Muscle of back (tissue), 11 donors: ENCODE data around the gene SNHG17. TPM values are rescaled to one million over a fixed set of nuclear protein-coding genes. Genes with fewer than 3 reads are reported as not detected.
"Not testable (repeated sequence)": the region's sequence is repeated elsewhere in the genome, so short reads cannot be mapped to it uniquely, and the experiment has no call there.

Experiments
- DNase-seq, 3 donors: peaks; one replicate each; pipeline versions ENCODE4 v3.0.0 to v3.0.0-alpha.2; 2013
- polyA plus RNA-seq, 10 donors: library from polyadenylated mRNA; unstranded; fragments of 120-200 nt; gene quantifications; one replicate each; pipeline ENCODE4 v1.2.1, GENCODE V29; 2013; ENCODE audit not compliant: insufficient read length in 10 of 10

The SNHG17 gene
- polyA plus RNA-seq, 10 donors: 15.2 to 29.4 (median 18.8) TPM

GRCh38 chr20:38421915-38422314 lies 13.2 kb downstream of the SNHG17 start:
- no peak for DNase-seq

GRCh38 chr20:38420388-38421085 lies 14.6 kb downstream of the SNHG17 start:
- DNase-seq: no peak

DNA sequence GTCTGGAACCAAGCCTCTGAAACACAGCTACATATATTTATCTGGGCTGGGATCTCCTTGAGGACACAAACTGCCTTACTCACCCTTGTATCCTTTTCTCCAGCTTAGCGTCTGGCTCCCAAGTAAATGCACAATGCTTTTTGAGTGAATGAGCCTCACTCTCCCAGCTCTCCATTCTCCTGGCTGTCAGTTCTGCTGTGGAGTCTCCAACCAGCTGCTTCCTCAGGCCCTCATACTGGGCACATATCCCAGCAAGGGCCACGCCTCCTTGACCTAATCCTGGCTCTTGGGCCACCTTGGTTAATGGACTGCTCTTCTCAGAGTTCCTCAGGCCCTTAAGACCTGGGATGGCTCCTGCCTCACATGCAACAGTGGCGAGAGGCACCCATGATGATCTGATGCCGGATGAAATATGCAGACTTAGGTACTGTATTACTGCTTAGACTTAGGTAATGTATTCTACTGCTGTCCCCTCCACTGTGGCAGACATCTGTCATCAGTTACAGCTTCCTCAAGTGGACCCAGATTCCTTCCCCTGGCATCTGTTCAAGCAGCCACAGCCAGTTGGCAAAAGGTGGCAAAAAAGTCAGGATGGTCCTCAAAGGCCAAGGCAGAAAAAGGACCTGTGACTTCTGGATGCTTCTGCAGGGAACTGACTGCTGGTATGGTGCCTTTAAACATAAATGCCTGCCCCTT lies 16.5 kb downstream of the SNHG17 start:
- DNase-seq: peak; percentile 36 to 73 (median 59)

GRCh38 chr20:38414769-38415450 lies 20.2 kb downstream of the SNHG17 start:
- no peak for DNase-seq

DNA sequence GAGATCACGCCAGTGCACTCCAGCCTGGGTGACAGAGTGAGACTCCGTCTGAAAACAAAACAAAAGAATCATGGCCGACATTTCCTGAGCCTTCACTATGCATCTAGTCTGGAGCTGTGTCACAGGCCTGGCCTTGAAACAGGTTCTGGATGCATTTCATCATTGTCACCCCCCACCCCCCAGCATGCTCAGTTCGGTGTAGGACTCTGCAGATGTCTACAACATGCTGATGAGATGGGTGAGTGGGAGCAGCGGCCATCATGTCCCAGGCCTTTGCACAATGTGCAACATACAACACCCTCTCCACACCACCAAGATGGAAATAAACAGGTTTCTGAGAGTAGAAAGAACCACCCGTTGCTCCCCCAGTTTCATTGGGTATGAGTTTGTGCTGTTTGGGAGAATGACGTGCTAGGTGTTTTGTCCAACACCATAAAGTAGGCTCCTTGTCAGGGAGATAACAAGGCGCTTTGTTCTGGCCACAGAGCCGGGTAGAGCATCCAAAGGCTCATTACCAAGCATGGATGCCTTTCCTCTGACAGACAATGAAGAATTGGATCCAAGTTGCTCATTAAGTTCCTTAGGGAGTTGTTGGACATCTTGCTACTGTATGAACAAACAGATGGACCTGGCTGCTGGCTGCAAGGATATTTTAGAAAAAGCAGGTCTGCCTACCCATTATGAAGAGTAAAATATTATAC lies 22.1 kb downstream of the SNHG17 start:
- no peak for DNase-seq

- DNase-seq: not testable (repeated sequence)
Measured at GRCh38 chr20:38407822-38408221, 27.3 kb downstream of the SNHG17 start.

GRCh38 chr20:38407321-38407720 lies 27.8 kb downstream of the SNHG17 start:
- no peak for DNase-seq

- DNase-seq: no peak
Measured at GRCh38 chr20:38406476-38406875, 28.7 kb downstream of the SNHG17 start.

- no peak for DNase-seq
Measured at GRCh38 chr20:38405132-38405531, 30.0 kb downstream of the SNHG17 start.

DNA sequence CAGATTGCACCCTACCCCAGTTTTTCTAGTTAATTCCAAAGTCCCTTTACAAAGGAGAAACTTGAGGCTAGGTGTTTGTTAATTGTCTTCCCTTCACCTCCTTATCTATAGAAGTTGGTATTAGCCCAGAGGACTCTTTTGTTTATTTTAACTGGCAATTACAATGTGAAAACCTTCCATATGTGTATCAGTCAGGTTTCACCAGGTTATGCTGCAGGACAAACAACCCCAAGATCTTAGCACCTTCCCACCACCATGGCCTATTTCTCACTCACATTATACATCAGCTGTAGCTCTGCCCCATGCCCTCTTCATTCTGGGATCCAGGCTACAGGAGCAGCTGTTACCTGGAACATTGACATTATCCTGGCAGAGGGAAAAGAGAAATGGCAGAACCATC lies 31.1 kb downstream of the SNHG17 start:
- no peak for DNase-seq

GRCh38 chr20:38402816-38403215 lies 32.3 kb downstream of the SNHG17 start:
- no peak for DNase-seq

GRCh38 chr20:38402089-38402488 lies 33.0 kb downstream of the SNHG17 start:
- DNase-seq: no peak

GRCh38 chr20:38395751-38396395 lies 39.3 kb downstream of the SNHG17 start:
- DNase-seq: not testable (repeated sequence)

GRCh38 chr20:38395165-38395564 lies 40.0 kb downstream of the SNHG17 start:
- DNase-seq: no peak

- no peak for DNase-seq
Measured at GRCh38 chr20:38393259-38393658, 41.9 kb downstream of the SNHG17 start.

DNA sequence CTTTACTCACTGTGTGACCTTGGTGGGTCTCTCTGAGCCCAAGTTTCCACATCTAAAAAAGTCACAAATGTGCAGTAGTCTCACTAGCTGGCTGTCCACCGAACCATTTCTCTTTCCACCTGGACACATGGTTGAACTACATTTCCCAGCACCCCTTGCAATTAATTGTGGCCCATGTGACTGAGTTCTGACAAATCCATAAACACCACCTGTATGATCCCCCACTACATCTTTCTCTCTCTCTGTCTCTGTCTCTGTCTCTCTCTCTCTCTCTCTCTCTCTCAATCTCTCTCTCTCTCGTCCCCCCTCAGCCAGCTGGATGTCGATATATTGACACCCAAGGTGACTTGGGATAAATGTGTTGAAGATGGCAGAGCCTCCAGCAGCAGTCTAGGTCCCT lies 42.8 kb downstream of the SNHG17 start:
- DNase-seq: no peak

GRCh38 chr20:38387953-38388352 lies 47.2 kb downstream of the SNHG17 start:
- DNase-seq: no peak

- no peak for DNase-seq
Measured at GRCh38 chr20:38386851-38387250, 48.3 kb downstream of the SNHG17 start.

GRCh38 chr20:38386004-38386403 lies 49.1 kb downstream of the SNHG17 start:
- no peak for DNase-seq

GRCh38 chr20:38383147-38383546 lies 52.0 kb downstream of the SNHG17 start:
- no peak for DNase-seq

GRCh38 chr20:38377838-38378237 lies 57.3 kb downstream of the SNHG17 start:
- DNase-seq: not testable (repeated sequence)
